Measurements from ENCODE around the gene OGFOD1.

- no peak for TF ChIP-seq CTCF (IDR thresholded peaks at IDR 0.05)
- TF ChIP-seq POLR2A (IDR thresholded peaks at IDR 0.05), result no peak
These were observed 28.4 kb upstream of the OGFOD1 start for GRCh38 chr16:56422896-56423441.
